Thyroid gland (tissue), 4 donors: ENCODE results near the gene COPE.

ENCODE experiments used
- CTCF ChIP-seq, 6 experiments: fragments of 200-600 bp in 3 of 6; fragments of 450-650 bp in 3 of 6; sonication (generic) in 3 of 6; IDR thresholded peaks; one replicate each; pipeline ENCODE4 v1.5.1; 2016 to 2019; ENCODE audit warnings: antibody characterized with exemption in 6 of 6, mild to moderate bottlenecking in 2 of 6, inconsistent platforms in 1 of 6, moderate library complexity in 1 of 6
- POLR2A ChIP-seq, 2 donors: fragments of 450-650 bp; IDR thresholded peaks; one replicate each; pipeline ENCODE4 v1.6.1; 2017; ENCODE audit warnings: antibody characterized with exemption in 2 of 2, mild to moderate bottlenecking in 2 of 2, moderate library complexity in 1 of 2

GRCh38 chr19:18941628-18942354 is 22.6 kb upstream of the COPE start:
- TF ChIP-seq CTCF (IDR thresholded peaks at IDR 0.05) = no peak
- TF ChIP-seq POLR2A (IDR thresholded peaks at IDR 0.05) = no peak
